GM23338 (cell line): ENCODE measurements around the gene LPCAT4.

Source experiments
- CTCF ChIP-seq, 2 experiments: fragments of 200-600 bp in 1 of 2; sonication (generic) in 1 of 2; conservative IDR thresholded peaks; 2 replicates each; pipeline versions ENCODE4 v1.5.1 to v1.6.1; 2016 to 2017; ENCODE audit warnings: antibody characterized with exemption in 2 of 2, low read depth in 2 of 2, mild to moderate bottlenecking in 2 of 2, moderate library complexity in 1 of 2
- EZH2 ChIP-seq: fragments of 200-600 bp; sonication (generic); IDR thresholded peaks from one replicate; pipeline ENCODE4 v1.8.0; 2017; ENCODE audit warnings: antibody characterized with exemption, mild to moderate bottlenecking, low read depth; ENCODE audit not compliant: unreplicated experiment
- EZH2phosphoT487 ChIP-seq: fragments of 200-600 bp; sonication (generic); IDR thresholded peaks from one replicate; pipeline ENCODE4 v1.8.1; 2018; ENCODE audit warnings: antibody characterized with exemption; ENCODE audit not compliant: unreplicated experiment
- JUNB ChIP-seq: IDR thresholded peaks from one replicate; pipeline ENCODE4 v1.6.1; 2016; ENCODE audit warnings: antibody characterized with exemption; ENCODE audit not compliant: unreplicated experiment
- POLR2AphosphoS5 ChIP-seq: IDR thresholded peaks from 2 replicates; pipeline ENCODE4 v1.6.1; 2016; ENCODE audit warnings: antibody characterized with exemption, low read depth

- TF ChIP-seq CTCF (conservative IDR thresholded peaks at IDR 0.05; ENCODE audit: low read depth in 2 of 2) (no peak), POLR2AphosphoS5 (no peak), JUNB (no peak), EZH2 (no peak), EZH2phosphoT487 (no peak)
These were observed 17.2 kb downstream of the LPCAT4 start for GRCh38 chr15:34349769-34350168.
